Thyroid gland (tissue), 4 donors: ENCODE measurements around the gene VRK1. TPM values are rescaled to one million over a fixed set of nuclear protein-coding genes. Genes with fewer than 3 reads are reported as not detected.

Source experiments
- DNase-seq, 2 donors: peaks; one replicate each; pipeline ENCODE4 v3.0.0-alpha.2; 2019
- H3K27ac ChIP-seq, 3 donors: fragments of 200-600 bp; sonication (generic); 1 replicate in 2 of 3; 2 replicates in 1 of 3; pipeline ENCODE4 v1.5.1; 2016 to 2019; ENCODE audit warnings: mild to moderate bottlenecking in 1 of 3, moderate library complexity in 1 of 3
- H3K27me3 ChIP-seq: fragments of 200-600 bp; sonication (generic); one replicate; pipeline ENCODE4 v1.5.1; 2019
- H3K36me3 ChIP-seq, 2 donors: fragments of 200-600 bp; sonication (generic); one replicate each; pipeline ENCODE4 v1.5.1; 2016 to 2019
- H3K4me1 ChIP-seq, 2 donors: fragments of 200-600 bp; sonication (generic); one replicate each; pipeline ENCODE4 v1.5.1; 2017 to 2019
- H3K4me3 ChIP-seq, 3 donors: fragments of 200-600 bp; sonication (generic); replicated peaks in 1 of 3; 1 replicate in 2 of 3; 2 replicates in 1 of 3; pipeline ENCODE4 v1.5.1; 2016; ENCODE audit warnings: mild to moderate bottlenecking in 1 of 3
- H3K9me3 ChIP-seq: fragments of 200-600 bp; sonication (generic); one replicate; pipeline ENCODE4 v1.5.1; 2017
- POLR2A ChIP-seq, 2 donors: fragments of 450-650 bp; IDR thresholded peaks; one replicate each; pipeline ENCODE4 v1.6.1; 2017; ENCODE audit warnings: antibody characterized with exemption in 2 of 2, mild to moderate bottlenecking in 2 of 2, moderate library complexity in 1 of 2
- WGBS, 2 donors: methylation state at CpG; one replicate each; pipeline ENCODE4 v1.1.5; 2017; 5-methylcytosine and 5-hydroxymethylcytosine counted together
- intact Hi-C: fragments of 100-400 bp; cut with DNase I; formaldehyde crosslinking; loops from one replicate; pipeline ENCODE4 v1.15.1; 2023
- total RNA-seq, 4 donors: library from RNA; depleted of rRNA; stranded (reverse); fragments of >200 nt; gene quantifications; one replicate each; pipeline ENCODE4 v1.2.3, GENCODE V29; 2016
- TF ChIP-seq, protein P1 (sequence below), 6 experiments: fragments of 200-600 bp in 3 of 6; fragments of 450-650 bp in 3 of 6; sonication (generic) in 3 of 6; IDR thresholded peaks; one replicate each; pipeline ENCODE4 v1.5.1; 2016 to 2019; ENCODE audit warnings: antibody characterized with exemption in 6 of 6, mild to moderate bottlenecking in 2 of 6, inconsistent platforms in 1 of 6, moderate library complexity in 1 of 6

The VRK1 gene
- total RNA-seq, 4 donors from 2014 or later, result 10.1 to 44.4 (median 14.2) TPM

DNA sequence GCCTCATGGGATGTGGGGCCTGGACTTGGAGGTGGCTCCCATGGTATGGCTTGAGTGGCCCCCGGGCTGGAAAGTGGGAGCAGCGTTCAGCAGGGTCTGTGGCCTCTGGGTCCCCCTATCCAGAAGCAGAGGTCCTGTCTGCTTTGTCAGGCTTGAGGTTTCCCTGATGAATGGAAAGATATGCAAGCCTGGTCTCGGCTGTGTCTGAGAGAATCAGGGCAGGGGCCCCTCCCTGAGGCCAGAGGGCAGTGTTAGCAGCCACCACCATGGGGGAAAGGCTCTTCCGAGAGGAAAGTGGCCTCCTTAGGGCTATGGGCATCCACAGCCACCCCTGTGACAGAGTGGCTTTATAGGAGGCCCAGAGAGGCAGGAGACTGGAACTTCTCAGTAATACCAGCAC, 128.2 kb downstream of the VRK1 start:
- 74 to 76% methylated on average over 3 to 4 of the region's 4 CpGs for WGBS, 2 donors
- Histone ChIP-seq H3K4me1 (no peaks in the 10 kb centered on the region), H3K27me3 (no peaks in the 10 kb centered on the region), H3K27ac (no peak overlapping the region), H3K36me3 (no peaks in the 10 kb centered on the region), H3K9me3 (no peaks in the 10 kb centered on the region), H3K4me3 (no peak overlapping the region)
- TF ChIP-seq, protein P1, sequence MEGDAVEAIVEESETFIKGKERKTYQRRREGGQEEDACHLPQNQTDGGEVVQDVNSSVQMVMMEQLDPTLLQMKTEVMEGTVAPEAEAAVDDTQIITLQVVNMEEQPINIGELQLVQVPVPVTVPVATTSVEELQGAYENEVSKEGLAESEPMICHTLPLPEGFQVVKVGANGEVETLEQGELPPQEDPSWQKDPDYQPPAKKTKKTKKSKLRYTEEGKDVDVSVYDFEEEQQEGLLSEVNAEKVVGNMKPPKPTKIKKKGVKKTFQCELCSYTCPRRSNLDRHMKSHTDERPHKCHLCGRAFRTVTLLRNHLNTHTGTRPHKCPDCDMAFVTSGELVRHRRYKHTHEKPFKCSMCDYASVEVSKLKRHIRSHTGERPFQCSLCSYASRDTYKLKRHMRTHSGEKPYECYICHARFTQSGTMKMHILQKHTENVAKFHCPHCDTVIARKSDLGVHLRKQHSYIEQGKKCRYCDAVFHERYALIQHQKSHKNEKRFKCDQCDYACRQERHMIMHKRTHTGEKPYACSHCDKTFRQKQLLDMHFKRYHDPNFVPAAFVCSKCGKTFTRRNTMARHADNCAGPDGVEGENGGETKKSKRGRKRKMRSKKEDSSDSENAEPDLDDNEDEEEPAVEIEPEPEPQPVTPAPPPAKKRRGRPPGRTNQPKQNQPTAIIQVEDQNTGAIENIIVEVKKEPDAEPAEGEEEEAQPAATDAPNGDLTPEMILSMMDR (IDR thresholded peaks at IDR 0.05), result no peak
- no peak for TF ChIP-seq POLR2A (IDR thresholded peaks at IDR 0.05)
- DNase-seq, result no peak
- intact Hi-C loops, result no loop called here

DNA sequence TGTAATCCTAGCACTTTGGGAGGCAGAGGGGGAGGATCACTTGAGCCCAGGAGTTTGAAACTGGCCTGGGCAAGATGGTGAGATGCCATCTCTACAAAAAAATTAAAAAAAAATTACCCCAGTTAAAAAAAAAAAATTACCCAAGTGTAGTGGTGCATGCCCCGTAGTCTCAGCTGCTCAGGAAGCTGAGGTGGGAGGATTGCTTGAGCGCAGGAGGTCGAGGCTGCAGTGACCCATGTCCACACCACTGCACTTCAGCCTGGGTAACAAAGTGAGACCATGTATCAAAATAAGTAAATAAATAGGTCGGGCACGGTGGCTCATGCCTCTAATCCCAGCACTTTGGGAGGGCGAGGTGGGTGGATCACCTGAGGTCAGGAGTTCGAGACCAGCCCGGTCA, 128.8 kb downstream of the VRK1 start:
- no peaks in the 10 kb centered on the region for H3K27me3 ChIP-seq
- intact Hi-C loops, result no loop called here
- no peak overlapping the region for H3K27ac ChIP-seq
- no peaks in the 10 kb centered on the region for H3K4me1 ChIP-seq
- TF ChIP-seq POLR2A (IDR thresholded peaks at IDR 0.05), result no peak
- TF ChIP-seq, protein P1 (IDR thresholded peaks at IDR 0.05), result no peak
- H3K9me3 ChIP-seq, result no peaks in the 10 kb centered on the region
- DNase-seq, result no peak
- H3K4me3 ChIP-seq, result no peak overlapping the region
- H3K36me3 ChIP-seq, result no peaks in the 10 kb centered on the region
- 68 to 90% methylated on average over 8 of the region's 8 CpGs for WGBS, 2 donors

DNA sequence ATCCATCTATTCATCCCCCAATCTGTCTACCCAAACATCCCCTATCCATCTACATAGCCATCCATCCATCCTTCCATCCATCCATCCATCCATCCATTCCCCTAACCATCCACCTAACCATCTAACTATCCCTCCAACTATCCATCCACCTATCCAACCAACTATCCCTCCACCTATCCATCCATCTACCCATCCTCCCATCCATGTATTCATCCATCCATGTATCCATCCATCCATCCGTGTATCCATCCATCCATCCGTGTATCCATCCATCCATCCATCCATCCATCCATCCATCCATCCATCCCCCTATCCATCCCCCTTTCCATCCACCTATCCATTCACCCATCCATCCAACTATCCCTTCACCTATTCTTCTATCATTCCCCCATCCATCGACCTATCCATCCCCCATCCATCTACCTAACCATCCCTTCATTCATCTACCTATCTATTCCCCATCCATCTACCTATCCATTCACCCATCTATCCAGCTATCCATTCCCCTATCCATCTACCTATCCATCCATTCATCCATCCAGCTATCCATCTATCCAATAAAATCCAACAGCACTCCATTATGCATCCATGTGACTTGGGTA, 131.7 kb downstream of the VRK1 start:
- intact Hi-C loops, result no loop called here
- DNase-seq, result no peak
- no peaks in the 10 kb centered on the region for H3K9me3 ChIP-seq
- no peak for TF ChIP-seq POLR2A (IDR thresholded peaks at IDR 0.05)
- TF ChIP-seq, protein P1 (IDR thresholded peaks at IDR 0.05), result no peak
- 94 to 97% methylated on average over 3 of the region's 3 CpGs for WGBS, 2 donors
- H3K4me3 ChIP-seq, result no peak overlapping the region
- H3K27ac ChIP-seq, result no peak overlapping the region
- H3K36me3 ChIP-seq, result no peaks in the 10 kb centered on the region
- no peaks in the 10 kb centered on the region for H3K27me3 ChIP-seq
- H3K4me1 ChIP-seq, result no peaks in the 10 kb centered on the region

DNA sequence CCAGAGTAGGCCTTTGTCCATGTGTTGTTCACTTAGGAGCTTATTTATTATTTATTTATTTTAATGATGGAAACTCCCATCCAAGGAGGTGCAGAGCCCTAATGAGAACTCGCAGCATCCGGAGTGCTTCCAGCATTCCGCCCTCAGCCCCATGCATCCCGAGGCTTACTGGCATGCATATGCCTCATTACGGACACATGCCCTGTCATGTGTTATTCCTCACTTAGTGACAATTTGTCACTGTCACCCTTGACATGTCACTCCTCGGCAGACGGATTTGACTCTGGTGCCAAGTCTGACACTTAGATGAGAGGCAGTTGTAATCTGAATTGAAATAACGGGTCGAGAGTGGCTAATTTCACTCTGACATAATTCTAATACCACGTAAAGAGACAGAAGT, 132.8 kb downstream of the VRK1 start:
- Histone ChIP-seq H3K9me3 (no peaks in the 10 kb centered on the region), H3K27me3 (no peaks in the 10 kb centered on the region), H3K4me1 (no peaks in the 10 kb centered on the region), H3K36me3 (no peaks in the 10 kb centered on the region), H3K27ac (no peak overlapping the region), H3K4me3 (no peak overlapping the region)
- intact Hi-C loops, result no loop called here
- whole genome bisulfite sequencing, 2 donors, result 87 to 88% methylated on average over 10 of the region's 10 CpGs
- DNase-seq, result no peak
- TF ChIP-seq POLR2A (IDR thresholded peaks at IDR 0.05), result no peak
- TF ChIP-seq, protein P1 (IDR thresholded peaks at IDR 0.05), result no peak

DNA sequence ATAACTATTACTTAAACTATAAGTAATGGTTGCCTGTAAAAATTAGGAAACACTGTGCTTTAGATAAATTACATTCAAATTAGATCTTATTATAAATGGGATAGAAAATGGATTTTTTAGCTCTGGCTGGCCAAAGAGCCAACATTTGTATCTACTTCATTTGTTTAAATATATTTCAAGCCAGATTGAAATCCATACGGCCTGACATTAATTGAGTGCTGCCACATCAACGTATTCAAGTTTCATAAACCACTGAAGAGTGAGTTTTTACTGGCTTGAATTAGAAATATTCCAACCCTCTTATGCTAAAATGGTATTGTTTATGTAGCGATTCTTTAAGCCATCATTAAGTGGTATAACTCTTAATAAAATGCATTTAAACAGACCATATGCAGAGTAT, 133.3 kb downstream of the VRK1 start:
- intact Hi-C loops, result no loop called here
- WGBS, 2 donors, result 87 to 92% methylated on average over 3 of the region's 3 CpGs

More for the DNA sequence above, 133.3 kb downstream of the VRK1 start:
- H3K4me3 ChIP-seq, result no peak overlapping the region
- H3K9me3 ChIP-seq, result no peaks in the 10 kb centered on the region
- no peak for DNase-seq
- H3K27me3 ChIP-seq, result no peaks in the 10 kb centered on the region
- no peaks in the 10 kb centered on the region for H3K4me1 ChIP-seq
- no peak overlapping the region for H3K27ac ChIP-seq
- no peak for TF ChIP-seq POLR2A (IDR thresholded peaks at IDR 0.05)
- TF ChIP-seq, protein P1 (IDR thresholded peaks at IDR 0.05), result no peak
- no peaks in the 10 kb centered on the region for H3K36me3 ChIP-seq
